GM13976 (cell line): ENCODE results near the gene ZFPM1.

Source experiments
- DNase-seq: peaks from one replicate; pipeline ENCODE4 v3.0.0; 2012; ENCODE audit warnings: low spot score
- in situ Hi-C: fragments of 300-500 bp; cut with MboI; formaldehyde crosslinking; loops from one replicate; pipeline ENCODE4 v1.12.0; 2022; ENCODE audit warnings: low sequenced_read_pairs, mixed read lengths, inconsistent platforms; ENCODE audit not compliant: unreplicated experiment
- TF ChIP-seq, protein P1 (sequence below): IDR thresholded peaks from 2 replicates; pipeline ENCODE4 v1.5.1; 2012; ENCODE audit warnings: borderline replicate concordance, mild to moderate bottlenecking; ENCODE audit not compliant: insufficient read depth; ENCODE audit errors: extremely low read depth, missing control alignments, control extremely low read depth

The ZFPM1 gene

DNA sequence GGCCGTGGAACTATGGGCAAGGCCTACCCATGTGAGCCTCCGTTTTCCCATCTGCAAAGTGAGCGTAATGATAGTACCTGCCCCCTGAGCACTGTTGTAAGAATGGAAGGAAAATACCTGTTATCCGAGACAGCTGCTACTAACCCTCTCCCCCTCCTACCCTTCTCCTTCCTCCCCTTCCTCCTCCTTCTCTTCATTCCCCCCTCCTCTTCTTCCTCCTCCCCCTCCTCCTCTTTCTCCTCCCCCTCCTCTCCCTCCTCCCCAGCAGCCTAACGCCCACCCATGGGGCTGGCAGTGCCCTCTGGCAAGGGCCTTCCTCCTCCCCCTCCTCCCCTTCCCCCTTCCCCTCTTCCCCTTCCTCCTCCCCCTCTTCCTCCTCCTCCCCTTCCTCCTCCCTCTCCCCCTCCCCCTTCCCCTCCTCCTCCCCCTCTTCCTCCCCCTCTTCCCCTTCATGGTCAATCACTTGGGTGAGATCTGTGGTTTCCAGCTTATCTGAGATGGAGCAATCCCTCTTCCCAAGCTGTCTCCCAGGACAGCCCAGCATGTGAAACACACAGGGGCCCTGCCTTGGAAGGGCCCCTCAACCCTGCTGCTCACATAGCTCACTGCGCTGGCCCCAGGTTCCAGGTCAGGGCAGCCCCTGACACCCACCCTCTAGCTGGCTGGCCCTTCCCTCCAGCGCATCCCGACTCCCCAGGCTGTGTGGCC, 6.4 kb downstream of the ZFPM1 start:
- DNase-seq: no peak
- TF ChIP-seq, protein P1, sequence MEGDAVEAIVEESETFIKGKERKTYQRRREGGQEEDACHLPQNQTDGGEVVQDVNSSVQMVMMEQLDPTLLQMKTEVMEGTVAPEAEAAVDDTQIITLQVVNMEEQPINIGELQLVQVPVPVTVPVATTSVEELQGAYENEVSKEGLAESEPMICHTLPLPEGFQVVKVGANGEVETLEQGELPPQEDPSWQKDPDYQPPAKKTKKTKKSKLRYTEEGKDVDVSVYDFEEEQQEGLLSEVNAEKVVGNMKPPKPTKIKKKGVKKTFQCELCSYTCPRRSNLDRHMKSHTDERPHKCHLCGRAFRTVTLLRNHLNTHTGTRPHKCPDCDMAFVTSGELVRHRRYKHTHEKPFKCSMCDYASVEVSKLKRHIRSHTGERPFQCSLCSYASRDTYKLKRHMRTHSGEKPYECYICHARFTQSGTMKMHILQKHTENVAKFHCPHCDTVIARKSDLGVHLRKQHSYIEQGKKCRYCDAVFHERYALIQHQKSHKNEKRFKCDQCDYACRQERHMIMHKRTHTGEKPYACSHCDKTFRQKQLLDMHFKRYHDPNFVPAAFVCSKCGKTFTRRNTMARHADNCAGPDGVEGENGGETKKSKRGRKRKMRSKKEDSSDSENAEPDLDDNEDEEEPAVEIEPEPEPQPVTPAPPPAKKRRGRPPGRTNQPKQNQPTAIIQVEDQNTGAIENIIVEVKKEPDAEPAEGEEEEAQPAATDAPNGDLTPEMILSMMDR: no peak
- in situ Hi-C loops: no loop called here

DNA sequence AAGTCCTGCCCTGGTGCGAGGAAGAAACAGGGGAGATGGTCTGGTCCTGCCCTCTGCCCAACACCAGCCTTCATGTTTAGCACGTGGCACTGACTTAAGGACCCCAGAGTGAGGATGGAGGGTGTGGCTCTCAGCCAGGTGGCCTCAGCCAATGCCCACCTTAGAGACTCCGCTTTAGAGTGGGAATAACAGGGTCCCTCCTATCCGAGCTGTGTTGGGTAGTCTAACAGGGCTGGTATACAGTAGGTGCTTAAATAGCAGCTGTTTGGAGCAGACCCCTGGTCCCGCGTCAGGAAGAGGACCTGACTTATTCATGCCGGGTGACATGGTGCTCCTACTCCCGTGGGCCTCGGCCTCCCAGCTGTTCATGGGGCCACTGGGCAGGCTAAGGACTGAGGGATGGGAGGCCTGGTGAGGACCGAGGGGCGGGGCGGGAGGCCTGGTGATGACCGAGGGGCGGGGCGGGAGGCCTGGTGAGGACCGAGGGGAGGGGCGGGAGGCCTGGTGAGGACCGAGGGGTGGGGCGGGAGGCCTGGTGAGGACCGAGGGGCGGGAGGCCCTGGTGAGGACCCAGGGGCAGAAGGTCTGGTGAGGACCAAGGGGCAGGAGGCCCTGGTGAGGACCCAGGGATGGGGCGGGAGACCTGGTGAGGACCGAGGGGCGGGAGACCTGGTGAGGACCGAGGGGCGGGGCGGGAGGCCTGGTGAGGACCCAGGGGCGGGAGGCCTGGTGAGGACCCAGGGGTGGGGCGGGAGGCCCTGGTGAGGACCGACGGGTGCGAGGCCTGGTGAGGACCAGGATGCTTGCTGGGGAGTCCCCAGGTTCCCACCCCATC, 7.6 kb downstream of the ZFPM1 start:
- in situ Hi-C loops: no loop called here
- no peak for DNase-seq
- TF ChIP-seq, protein P1: no peak

DNA sequence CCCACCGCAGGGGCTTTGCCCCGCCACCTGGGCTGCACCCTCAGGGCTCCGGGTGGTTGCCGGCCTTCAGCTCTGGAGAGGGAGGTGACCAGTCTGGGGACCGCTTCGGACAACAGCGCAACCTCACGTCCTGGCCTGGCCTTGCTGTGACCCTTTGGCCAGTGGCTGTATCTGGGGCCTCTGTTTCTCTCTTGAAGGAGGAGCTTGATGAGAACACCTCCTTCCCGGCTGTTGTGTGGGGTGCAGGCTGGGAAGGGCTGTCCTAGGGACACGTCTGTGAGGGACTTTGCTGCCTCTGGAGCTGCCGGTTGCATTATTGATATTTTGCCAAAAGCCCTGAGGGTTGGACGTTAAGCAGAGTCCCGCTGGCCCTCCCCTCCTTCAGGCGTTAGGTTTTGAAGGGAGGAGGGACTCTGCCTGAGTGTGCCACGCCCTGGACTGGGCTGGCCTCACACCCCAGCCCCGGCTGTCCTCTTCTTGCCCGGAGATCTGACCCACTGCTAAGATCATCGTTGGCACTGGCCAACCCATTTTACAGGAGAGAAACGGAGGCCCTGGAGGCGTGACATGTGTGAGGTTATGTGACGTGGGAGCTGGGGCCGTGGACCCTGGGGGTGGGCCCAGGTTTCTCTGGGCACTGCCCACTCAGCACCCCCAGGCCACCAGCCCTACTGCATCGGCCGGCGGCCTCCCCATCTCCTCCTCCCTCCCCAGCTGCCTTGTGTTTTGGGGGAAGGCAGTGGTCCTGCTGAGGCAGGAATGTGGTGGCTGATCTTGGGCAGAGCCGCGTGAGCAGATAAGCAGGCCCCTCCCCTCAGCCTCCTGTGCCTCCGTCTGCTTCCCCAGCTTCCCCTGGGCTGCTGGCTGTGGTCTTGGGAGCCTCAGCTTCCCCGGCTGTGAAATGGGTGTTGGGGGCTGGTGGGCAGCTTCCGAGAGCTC, 8.5 kb downstream of the ZFPM1 start:
- TF ChIP-seq, protein P1: no peak
- no peak for DNase-seq
- in situ Hi-C loops: no loop called here

DNA sequence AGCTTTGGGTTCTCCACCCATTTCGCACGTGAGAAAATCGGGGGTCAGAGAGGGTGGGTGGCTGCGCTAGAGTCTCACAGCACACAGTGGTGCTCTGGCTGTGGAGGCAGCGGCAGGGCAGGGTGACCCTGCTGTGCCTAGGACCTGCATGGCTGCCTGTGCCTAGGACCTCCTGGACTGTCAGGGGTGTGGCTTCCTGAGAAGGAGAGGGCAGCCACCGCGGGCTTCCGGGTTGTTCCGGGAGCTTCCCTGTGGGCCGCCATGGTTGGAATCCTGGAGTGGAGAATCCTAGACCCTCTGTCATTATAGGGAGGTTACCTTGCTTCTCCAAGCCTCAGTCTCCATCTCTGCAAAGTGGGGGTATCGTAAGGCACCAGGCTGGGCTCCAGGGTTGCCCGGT, 9.3 kb downstream of the ZFPM1 start:
- TF ChIP-seq, protein P1: no peak
- no peak for DNase-seq
- in situ Hi-C loops: no loop called here

DNA sequence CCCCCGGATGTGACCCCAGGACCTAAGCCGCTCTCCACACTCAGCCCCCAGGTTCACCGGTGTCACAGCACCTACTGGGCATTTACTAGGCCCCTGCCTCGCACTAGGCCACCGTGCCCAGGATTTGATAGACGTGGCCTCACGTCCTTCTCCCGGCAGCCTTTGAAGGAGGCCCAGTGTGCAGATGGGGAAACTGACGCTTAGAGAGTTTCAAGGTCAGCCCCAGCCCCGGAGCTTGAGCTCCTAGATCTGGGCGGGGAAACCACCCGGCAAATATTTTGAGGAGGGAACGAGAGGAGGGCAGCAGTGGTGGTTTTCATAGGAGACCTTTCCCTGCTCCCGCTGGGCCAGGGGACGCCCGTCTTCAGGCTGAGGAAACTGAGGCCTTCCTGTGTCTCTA, 10.3 kb downstream of the ZFPM1 start:
- in situ Hi-C loops: no loop called here
- TF ChIP-seq, protein P1: no peak
- no peak for DNase-seq

DNA sequence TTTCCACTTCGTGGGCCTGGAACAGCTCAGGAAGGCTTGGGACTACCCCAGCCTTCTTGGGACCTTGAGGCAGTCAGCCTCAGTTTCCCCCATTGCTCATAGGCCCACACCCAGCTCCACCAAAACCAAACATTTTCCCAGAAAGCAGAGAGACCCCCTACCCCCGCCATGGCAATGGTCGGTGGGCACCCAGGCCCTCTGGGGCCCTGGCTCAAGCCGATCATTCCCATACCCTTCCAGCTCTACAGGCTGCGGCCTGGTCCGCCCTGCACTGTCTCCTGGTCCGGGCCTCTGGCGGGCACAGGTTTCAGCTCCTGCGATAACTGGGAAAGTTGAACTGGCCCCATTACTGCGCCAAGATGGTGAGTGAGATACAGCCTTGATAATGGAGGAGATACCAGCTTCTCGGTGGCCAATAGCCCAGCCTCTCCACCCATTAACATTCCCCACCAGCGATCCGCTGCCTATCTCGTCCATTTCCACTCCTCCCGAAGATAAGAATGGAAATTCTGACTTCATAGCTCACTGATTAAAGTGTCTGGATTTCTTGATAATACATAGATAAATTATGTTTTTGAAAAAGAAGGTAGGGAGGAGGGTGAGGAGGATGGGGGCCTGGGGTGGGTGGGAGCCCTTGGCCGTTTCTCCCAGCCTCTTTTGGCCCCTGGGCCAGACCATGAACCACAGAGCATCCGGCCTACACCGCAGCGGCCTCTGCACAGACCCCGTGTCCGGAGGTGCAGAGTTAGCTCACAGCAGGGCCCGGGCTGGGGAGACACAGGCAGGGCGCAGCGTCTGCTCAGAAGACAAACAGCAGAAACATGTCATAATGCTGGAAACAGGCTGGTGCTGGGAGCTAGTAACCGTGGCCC, 11.6 kb downstream of the ZFPM1 start:
- TF ChIP-seq, protein P1: no peak
- peak; percentile 73 for DNase-seq
- in situ Hi-C loops: no loop called here
